Measurements from ENCODE around the gene N4BP2L2. TPM values are rescaled to one million over a fixed set of nuclear protein-coding genes. Genes with fewer than 3 reads are reported as not detected.

The N4BP2L2 gene
- total RNA-seq, 1 experiment from 2014 or later, result 128 TPM

DNA sequence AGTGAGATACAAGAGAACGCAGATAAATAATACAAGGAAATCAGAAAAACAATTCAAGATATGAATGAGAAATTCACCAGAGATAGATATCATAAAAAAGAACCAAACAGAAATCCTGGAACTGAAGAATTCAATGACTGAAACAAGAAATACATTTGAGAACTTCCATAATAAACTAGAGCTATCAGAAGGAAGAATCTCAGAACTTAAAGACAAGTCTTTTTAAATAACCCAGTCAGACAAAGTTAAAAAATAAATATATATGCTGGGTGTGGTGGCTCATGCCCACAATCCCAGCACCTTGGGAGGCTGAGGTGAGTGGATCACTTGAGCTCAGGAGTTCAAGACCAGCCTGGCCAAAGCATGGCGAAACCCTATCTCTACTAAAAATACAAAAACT lies 82.0 kb downstream of the N4BP2L2 start:
- Mint-ChIP-seq H3K9me3 (ENCODE audit: unreplicated experiment) (peaks cover 14% of the 10 kb centered on the region), H3K4me1 (ENCODE audit: low read depth, unreplicated experiment) (no peaks in the 10 kb centered on the region), H3K27ac (ENCODE audit: unreplicated experiment) (no peak overlapping the region), H3K27me3 (ENCODE audit: insufficient read depth, unreplicated experiment) (no peaks in the 10 kb centered on the region), H3K4me3 (ENCODE audit: unreplicated experiment) (no peak overlapping the region), H3K36me3 (ENCODE audit: insufficient read depth, unreplicated experiment) (no peaks in the 10 kb centered on the region)
- Histone ChIP-seq H3K4me3 (ENCODE audit: low read depth, low read length) (no peak overlapping the region), H3K9me3 (peaks cover 14% of the 10 kb centered on the region), H3K36me3 (ENCODE audit: control insufficient read depth, insufficient read depth, low read length) (no peaks in the 10 kb centered on the region), H3K27me3 (replicated peaks; ENCODE audit: control insufficient read depth, insufficient read depth, low read length) (no peaks in the 10 kb centered on the region), H3K4me1 (no peaks in the 10 kb centered on the region)
- CTCF ChIA-PET, result no interaction called here
- TF ChIP-seq, protein P1, sequence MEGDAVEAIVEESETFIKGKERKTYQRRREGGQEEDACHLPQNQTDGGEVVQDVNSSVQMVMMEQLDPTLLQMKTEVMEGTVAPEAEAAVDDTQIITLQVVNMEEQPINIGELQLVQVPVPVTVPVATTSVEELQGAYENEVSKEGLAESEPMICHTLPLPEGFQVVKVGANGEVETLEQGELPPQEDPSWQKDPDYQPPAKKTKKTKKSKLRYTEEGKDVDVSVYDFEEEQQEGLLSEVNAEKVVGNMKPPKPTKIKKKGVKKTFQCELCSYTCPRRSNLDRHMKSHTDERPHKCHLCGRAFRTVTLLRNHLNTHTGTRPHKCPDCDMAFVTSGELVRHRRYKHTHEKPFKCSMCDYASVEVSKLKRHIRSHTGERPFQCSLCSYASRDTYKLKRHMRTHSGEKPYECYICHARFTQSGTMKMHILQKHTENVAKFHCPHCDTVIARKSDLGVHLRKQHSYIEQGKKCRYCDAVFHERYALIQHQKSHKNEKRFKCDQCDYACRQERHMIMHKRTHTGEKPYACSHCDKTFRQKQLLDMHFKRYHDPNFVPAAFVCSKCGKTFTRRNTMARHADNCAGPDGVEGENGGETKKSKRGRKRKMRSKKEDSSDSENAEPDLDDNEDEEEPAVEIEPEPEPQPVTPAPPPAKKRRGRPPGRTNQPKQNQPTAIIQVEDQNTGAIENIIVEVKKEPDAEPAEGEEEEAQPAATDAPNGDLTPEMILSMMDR (IDR thresholded peaks at IDR 0.05; ENCODE audit: insufficient read depth in 1 of 2, low read depth in 1 of 2, low read length in 1 of 2, severe bottlenecking in 1 of 2, unreplicated experiment in 1 of 2), result no peak
- DNase-seq, result no peak
- no TSS peak for BruUV-seq (replicated peaks)
- intact Hi-C loops (cut with micrococcal nuclease; ENCODE audit: unreplicated experiment), result no loop called here
- POLR2A ChIA-PET, result no interaction called here

DNA sequence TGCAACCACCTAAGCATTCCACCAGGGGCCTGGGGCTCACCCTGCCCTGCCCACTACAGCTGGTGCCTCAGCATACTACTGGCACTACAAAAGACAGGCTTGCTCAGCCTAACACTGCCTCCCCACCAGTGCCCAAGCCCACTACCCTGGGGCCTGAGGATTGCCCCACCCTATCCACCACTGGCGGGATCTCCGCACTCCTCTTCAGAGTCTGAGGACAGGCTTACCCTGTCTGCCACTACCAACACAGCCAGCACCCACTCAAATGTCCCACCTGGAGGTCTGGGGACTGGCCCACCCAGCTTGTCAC lies 83.0 kb downstream of the N4BP2L2 start:
- no peak overlapping the region for H3K4me3 Mint-ChIP-seq (ENCODE audit: unreplicated experiment)
- peaks cover 13% of the 10 kb centered on the region for H3K9me3 Mint-ChIP-seq (ENCODE audit: unreplicated experiment)
- Histone ChIP-seq H3K4me1 (no peaks in the 10 kb centered on the region), H3K36me3 (ENCODE audit: control insufficient read depth, insufficient read depth, low read length) (no peaks in the 10 kb centered on the region), H3K4me3 (ENCODE audit: low read depth, low read length) (no peak overlapping the region), H3K9me3 (peaks cover 14% of the 10 kb centered on the region), H3K27me3 (replicated peaks; ENCODE audit: control insufficient read depth, insufficient read depth, low read length) (no peaks in the 10 kb centered on the region)
- intact Hi-C loops (cut with micrococcal nuclease; ENCODE audit: unreplicated experiment), result no loop called here
- H3K27ac Mint-ChIP-seq (ENCODE audit: unreplicated experiment), result no peak overlapping the region
- no peaks in the 10 kb centered on the region for H3K36me3 Mint-ChIP-seq (ENCODE audit: insufficient read depth, unreplicated experiment)
- TF ChIP-seq, protein P1 (IDR thresholded peaks at IDR 0.05; ENCODE audit: insufficient read depth in 1 of 2, low read depth in 1 of 2, low read length in 1 of 2, severe bottlenecking in 1 of 2, unreplicated experiment in 1 of 2), result no peak
- ChIA-PET POLR2A (no interaction called here), CTCF (no interaction called here)
- no peaks in the 10 kb centered on the region for H3K4me1 Mint-ChIP-seq (ENCODE audit: low read depth, unreplicated experiment)
- DNase-seq, result no peak
- no TSS peak for BruUV-seq (replicated peaks)
- no peaks in the 10 kb centered on the region for H3K27me3 Mint-ChIP-seq (ENCODE audit: insufficient read depth, unreplicated experiment)

DNA sequence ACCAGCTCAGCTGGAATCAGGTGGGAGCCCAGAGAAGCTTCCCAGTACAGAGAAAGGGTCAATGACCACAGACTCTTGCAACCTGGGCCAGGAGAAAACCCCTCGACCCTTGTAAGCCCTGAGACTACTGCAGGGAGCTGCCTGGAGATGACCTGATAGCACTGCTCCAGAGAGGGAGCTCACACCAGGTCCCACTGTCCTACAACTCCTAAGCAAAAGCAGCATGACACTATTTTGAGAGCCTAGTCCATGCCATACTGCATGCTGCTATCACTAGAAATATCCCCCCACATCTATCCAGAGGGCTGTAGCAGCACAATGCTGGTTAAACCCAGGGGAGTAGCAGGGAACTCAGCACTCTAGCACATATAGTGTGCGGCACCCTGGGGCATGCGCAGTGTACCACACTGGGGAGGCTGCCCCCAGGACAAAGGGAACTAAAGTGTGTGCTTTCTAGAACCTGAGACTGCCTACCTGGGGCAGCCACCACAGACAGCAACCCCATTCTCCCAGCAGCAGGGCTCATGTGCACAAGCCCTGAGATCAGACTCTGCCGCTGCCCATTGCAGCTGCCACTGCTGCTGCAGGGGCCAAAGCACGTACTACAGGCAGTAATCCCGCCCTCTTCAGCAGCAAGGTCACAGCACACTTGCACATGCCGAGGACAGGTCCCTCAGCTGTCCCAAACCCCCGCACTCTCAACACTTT lies 83.6 kb downstream of the N4BP2L2 start:
- DNase-seq, result no peak
- POLR2A ChIA-PET, result no interaction called here
- no peak overlapping the region for H3K4me3 ChIP-seq (ENCODE audit: low read depth, low read length)
- peaks cover 14% of the 10 kb centered on the region for H3K9me3 ChIP-seq
- H3K27me3 Mint-ChIP-seq (ENCODE audit: insufficient read depth, unreplicated experiment), result no peaks in the 10 kb centered on the region
- H3K27ac Mint-ChIP-seq (ENCODE audit: unreplicated experiment), result no peak overlapping the region
- H3K4me1 ChIP-seq, result no peaks in the 10 kb centered on the region
- H3K4me1 Mint-ChIP-seq (ENCODE audit: low read depth, unreplicated experiment), result no peaks in the 10 kb centered on the region
- H3K27me3 ChIP-seq (replicated peaks; ENCODE audit: control insufficient read depth, insufficient read depth, low read length), result no peaks in the 10 kb centered on the region
- no TSS peak for BruUV-seq (replicated peaks)
- peaks cover 8% of the 10 kb centered on the region for H3K9me3 Mint-ChIP-seq (ENCODE audit: unreplicated experiment)
- H3K4me3 Mint-ChIP-seq (ENCODE audit: unreplicated experiment), result no peak overlapping the region
- no peaks in the 10 kb centered on the region for H3K36me3 Mint-ChIP-seq (ENCODE audit: insufficient read depth, unreplicated experiment)
- H3K36me3 ChIP-seq (ENCODE audit: control insufficient read depth, insufficient read depth, low read length), result no peaks in the 10 kb centered on the region
- CTCF ChIA-PET, result no interaction called here
- intact Hi-C loops (cut with micrococcal nuclease; ENCODE audit: unreplicated experiment), result no loop called here
- TF ChIP-seq, protein P1 (IDR thresholded peaks at IDR 0.05; ENCODE audit: insufficient read depth in 1 of 2, low read depth in 1 of 2, low read length in 1 of 2, severe bottlenecking in 1 of 2, unreplicated experiment in 1 of 2), result no peak

All from Caco-2 (cell line).